SK-N-MC (cell line): ENCODE data around the gene DLG2.

Experiments
- EZH2 ChIP-seq: fragments of 200-600 bp; sonication (generic); IDR thresholded peaks from one replicate; pipeline ENCODE4 v1.6.1; 2017; ENCODE audit warnings: antibody characterized with exemption
- FOXP2 ChIP-seq: optimal IDR thresholded peaks from 2 replicates; pipeline ENCODE3; 2011; ENCODE audit warnings: mild to moderate bottlenecking, moderate library complexity; ENCODE audit not compliant: insufficient read depth; ENCODE audit errors: extremely low read length, control extremely low read depth
- POLR2AphosphoS5 ChIP-seq: IDR thresholded peaks from 2 replicates; pipeline ENCODE4 v1.6.1; 2012; ENCODE audit warnings: mild to moderate bottlenecking, low read depth, low read length, borderline replicate concordance

DNA sequence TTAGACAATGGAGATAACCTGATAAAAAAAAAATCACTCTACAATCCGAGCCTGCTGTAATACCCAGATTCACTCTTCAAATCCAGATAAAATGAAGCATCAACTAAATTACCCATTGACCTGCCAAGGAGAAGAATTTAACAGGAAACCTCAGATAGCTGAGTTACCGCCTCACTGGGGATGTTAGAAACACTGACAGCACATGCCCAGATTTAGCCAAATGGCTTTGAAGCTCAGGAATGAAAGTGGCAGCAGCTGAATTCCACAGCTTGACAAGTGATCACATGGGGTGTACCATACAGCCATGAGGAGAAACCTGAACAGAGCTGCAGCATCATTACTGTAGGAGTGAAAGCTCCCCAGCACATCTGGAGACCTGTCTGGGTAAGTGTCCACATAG, 807.6 kb downstream of the DLG2 start:
- TF ChIP-seq EZH2 (no peak), POLR2AphosphoS5 (no peak), FOXP2 (no peak)
